Pulmonary artery endothelial cell (primary cell): ENCODE measurements around the gene ZNF341. TPM values are rescaled to one million over a fixed set of nuclear protein-coding genes. Genes with fewer than 3 reads are reported as not detected.

Experiments
- DNase-seq: peaks from one replicate; pipeline ENCODE4 v3.0.0-alpha.2; 2011; ENCODE audit warnings: low read depth, low spot score
- total RNA-seq: library from RNA; depleted of rRNA; stranded (reverse); fragments of >200 nt; gene quantifications from 2 replicates; pipeline ENCODE4 v1.2.3, GENCODE V29; 2014

The ZNF341 gene
- total RNA-seq, 1 donor from 2014 or later = 0.86 TPM

- DNase-seq = no peak
Measured at GRCh38 chr20:33822991-33823390, 91.2 kb downstream of the ZNF341 start.

- no peak for DNase-seq
Measured at GRCh38 chr20:33824852-33825251, 93.1 kb downstream of the ZNF341 start.

GRCh38 chr20:33825340-33826269 lies 93.8 kb downstream of the ZNF341 start:
- DNase-seq = no peak

GRCh38 chr20:33826270-33826897 lies 94.6 kb downstream of the ZNF341 start:
- DNase-seq = no peak

DNA sequence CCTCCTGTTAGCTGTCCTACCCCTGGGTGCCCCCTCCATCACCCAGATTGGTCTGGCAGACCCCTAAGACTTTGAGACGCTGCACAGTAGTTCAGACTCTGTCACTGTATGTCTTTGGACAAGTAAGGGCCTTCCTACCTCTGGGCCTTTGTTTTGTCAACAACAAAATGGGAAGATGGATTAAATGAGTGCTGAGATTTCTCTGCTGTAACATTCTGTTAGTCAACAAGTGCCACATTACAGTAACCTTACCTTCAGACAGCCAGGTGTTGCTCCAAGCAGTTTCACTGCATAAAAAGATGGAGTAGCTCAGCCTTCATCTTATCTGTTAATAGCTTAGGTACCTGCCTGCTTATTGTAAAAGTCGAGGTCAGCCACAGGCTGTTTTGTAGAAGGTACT lies 95.3 kb downstream of the ZNF341 start:
- DNase-seq = no peak

DNA sequence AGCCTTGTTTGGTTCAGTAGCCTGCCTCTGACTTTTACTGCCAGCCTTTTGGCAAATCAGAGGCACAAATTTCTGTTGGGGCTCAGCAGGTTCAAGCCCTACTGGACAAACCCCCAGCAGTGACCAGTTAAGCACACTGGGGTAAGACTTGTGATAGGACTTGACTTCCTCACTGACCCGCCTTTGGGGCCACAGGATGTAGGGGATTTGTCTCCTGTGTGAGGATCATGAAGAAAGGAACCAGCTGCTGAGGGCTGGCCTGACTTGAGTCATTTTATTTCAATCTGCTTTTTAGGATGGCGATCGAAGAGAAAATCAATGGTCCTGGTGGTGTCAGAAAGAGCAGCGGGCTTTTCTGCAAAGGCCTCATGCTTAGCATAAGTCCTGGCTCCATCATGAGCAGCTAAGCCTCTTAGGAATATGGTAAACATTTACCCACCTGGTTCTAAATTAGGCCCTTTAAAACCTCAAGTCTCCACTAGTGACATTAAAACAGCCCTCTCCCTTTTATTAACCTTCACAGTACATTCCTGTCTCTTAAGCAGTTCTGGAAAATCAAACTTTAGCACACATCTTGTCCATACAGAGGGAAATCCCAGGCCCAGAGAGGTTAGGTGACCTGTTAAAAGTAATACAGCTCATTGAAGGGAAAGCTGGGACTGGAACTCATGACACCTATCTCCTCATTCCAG lies 96.0 kb downstream of the ZNF341 start:
- DNase-seq = no peak

- DNase-seq = no peak
Measured at GRCh38 chr20:33828326-33828844, 96.6 kb downstream of the ZNF341 start.

GRCh38 chr20:33828967-33829560 lies 97.3 kb downstream of the ZNF341 start:
- DNase-seq = no peak

GRCh38 chr20:33829636-33830035 lies 97.8 kb downstream of the ZNF341 start:
- DNase-seq = no peak

DNA sequence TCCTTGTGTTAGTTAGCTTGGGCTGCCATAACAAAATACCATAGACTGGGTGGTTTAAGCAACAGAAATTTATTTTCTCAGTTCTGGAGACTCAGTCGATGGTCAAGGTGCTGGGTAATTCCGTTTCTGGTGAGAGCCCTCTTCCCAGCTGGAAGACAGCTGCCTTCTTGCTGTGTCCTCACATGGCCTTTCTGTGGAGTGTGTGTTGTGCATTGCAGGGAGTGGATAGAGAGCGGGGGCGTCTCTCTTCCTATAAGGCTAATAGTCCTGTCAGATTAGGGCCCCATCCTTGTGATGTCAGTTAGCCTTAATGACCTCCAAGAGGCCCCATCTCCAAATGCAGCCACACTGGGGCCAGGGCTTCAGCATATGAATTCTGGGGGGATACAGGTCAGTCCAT lies 98.6 kb downstream of the ZNF341 start:
- DNase-seq = no peak

DNA sequence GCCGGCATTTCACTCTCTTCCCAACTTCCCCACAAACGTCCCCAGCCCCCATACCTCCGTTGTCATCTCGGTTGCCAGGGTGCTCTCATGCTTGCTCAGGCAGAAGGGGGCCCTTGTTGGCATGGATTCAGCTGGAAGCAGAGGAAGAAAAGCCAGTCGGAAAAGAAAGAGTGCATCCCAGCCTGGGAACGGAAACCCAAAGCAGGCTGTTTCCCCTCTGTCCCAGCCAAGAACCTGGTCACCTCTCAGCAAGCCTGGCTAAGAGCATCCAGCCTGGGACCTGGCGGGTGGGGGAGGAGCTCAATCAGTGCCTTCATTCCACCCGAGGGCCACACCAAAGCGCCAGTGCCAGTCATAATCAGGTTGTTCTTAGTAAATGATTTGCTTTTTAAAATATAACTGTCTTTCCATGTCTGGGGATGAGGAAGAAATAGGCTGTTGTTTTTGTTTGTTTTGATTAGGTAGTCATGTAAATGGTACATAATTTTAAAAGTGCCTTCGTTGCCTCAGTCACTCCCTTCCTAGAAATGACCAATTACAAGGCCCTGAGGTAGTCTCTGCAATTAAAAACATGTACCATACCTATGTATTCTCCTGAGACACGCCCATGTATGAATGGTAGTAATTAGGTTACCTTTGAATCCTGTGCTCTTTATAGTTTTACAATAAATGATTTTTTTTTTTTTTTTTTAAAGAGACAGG lies 100.5 kb downstream of the ZNF341 start:
- peak; percentile 29 for DNase-seq

DNA sequence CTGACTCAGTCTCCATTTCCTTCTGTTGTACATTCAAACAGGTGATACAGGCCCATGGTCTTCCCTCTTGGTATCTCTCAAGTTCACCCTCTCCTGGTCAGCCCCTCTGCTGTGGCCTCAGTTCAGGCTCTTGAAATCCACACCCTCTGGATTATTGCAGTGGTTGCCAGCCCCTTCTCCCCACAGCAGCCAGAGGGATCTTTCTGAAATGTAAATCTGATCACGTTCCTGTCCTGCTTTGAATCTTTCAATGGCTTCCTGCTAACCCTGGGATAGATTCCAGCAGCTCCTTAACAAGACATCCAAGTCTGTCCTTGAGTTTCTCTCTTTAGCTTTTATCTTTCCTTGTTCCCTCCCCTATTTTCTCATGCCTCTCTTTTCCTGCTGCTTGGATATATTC lies 101.5 kb downstream of the ZNF341 start:
- DNase-seq = no peak

GRCh38 chr20:33835615-33836172 lies 103.9 kb downstream of the ZNF341 start:
- no peak for DNase-seq

DNA sequence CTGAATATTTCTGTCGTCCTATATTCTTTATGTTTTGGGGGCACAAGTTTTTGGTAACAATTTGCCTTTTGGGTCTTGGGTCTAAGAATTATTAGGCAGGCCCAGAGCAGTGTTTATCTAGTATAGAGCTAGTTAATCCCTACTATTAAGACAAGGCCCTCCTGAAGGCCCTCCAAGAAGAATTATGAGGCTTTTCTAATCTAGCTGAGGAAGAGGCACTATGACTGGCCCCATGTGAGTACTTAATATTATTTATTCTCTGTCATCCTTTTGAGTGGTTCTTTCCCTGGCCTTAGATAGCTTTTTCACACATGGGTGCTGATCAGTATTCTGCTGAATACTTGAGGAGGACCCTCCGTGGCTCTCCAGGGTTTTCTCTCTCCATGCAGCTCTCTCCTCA lies 104.5 kb downstream of the ZNF341 start:
- DNase-seq = no peak

DNA sequence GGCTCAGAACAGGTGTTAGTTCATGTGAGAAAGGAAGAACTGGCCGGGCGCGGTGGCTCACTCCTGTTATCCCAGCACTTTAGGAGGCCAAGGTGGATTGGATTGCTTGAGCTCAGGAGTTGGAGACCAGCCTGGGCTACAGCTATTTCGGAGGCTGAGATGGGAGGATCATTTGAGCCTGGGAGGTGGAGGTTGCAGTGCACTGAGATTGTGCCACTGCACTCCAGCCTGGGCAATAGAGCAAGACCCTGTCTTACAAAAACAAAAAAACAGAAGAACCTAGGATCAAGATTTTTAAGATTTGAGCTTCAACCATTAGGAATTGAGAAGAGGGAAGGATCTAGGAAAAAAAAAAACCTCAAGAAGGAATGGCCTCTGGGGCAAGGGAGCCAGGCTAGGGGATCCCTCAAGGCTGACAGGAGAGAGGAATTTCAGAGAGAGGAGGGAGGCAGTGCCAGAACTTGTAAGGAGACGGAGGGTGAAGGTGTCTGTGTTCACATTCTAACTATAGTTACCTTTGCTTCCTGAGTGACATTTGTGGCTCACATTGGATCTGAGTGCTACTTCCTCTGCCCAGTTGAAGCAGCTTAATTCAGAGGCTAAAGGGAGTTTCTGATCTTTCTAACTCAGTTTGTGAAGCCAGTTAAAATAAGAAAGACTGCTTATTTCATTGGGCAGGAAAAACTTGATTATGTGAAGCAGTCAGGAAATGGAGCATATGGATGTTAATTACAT lies 105.5 kb downstream of the ZNF341 start:
- no peak for DNase-seq

DNA sequence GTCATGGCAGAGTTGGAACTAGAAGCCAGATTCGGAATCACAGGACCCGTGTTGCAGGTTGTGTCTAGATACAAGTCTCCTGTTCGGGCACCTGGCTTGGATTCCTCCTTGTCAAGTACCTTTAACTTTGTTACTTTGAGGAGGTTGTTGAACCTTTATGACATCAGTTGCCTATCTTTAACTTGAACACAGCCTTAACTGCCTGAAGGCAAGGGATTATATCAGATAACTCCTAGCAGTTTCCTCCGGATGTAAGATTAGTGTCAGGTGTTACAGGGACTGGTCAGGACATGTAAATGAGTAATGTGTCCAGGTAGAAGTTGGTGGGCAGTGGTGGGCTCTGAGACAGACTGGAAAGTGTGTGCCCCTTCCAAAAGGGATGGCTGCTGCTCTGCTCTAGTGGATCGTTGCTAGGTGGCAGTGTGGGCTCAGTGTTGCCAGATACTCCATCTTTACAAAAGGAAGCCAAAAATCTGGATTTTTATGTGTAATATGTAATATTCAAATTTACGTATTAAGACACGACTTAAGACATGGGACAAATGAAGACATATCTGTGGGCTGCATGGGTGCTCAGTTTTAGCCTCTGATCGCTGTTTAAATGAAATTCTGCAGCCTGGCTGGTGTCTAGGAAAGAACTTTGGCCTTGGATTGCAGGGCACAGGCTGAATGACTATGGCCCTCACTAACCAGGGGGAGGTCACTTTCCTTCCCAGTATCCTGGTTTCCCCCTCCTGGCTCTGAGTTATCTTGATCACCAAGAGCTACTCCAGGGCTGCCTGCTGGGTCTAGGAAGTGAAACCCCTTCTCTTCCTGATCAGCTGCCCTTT lies 106.5 kb downstream of the ZNF341 start:
- no peak for DNase-seq

GRCh38 chr20:33839591-33839990 lies 107.8 kb downstream of the ZNF341 start:
- DNase-seq = no peak

- DNase-seq = no peak
Measured at GRCh38 chr20:33840160-33840559, 108.4 kb downstream of the ZNF341 start.
